Heart right ventricle (tissue), 16 donors: Measurements from ENCODE around the gene SEMA4B. TPM values are rescaled to one million over a fixed set of nuclear protein-coding genes. Genes with fewer than 3 reads are reported as not detected.

ENCODE experiments used
- ATAC-seq, 8 donors: fragments of 200-7000 bp; cut with Tn5 transposase; one replicate each; pipeline ENCODE4 v1.9.1; 2020; ENCODE audit warnings: mild to moderate bottlenecking in 8 of 8, moderate library complexity in 8 of 8, moderate number of reproducible peaks in 1 of 8
- DNase-seq, 2 donors: peaks; one replicate each; pipeline ENCODE4 v3.0.0-alpha.2; 2020
- H3K27ac ChIP-seq, 10 donors: fragments of 200-600 bp; sonication (generic) in 2 of 10; one replicate each; pipeline versions ENCODE4 v1.5.0 to v1.8.0; 2020 to 2022; ENCODE audit warnings: mild to moderate bottlenecking in 3 of 10
- H3K27me3 ChIP-seq, 7 donors: fragments of 200-600 bp; one replicate each; pipeline ENCODE4 v1.8.0; 2021 to 2022; ENCODE audit warnings: mild to moderate bottlenecking in 2 of 7
- H3K36me3 ChIP-seq, 9 donors: fragments of 200-600 bp; sonication (generic) in 1 of 9; one replicate each; pipeline versions ENCODE4 v1.5.0 to v1.8.0; 2020 to 2022; ENCODE audit warnings: mild to moderate bottlenecking in 2 of 9
- H3K4me1 ChIP-seq, 9 donors: fragments of 200-600 bp; sonication (generic) in 1 of 9; one replicate each; pipeline versions ENCODE4 v1.5.0 to v1.8.0; 2020 to 2022; ENCODE audit warnings: mild to moderate bottlenecking in 4 of 9
- H3K4me3 ChIP-seq, 10 donors: fragments of 200-600 bp; sonication (generic) in 2 of 10; one replicate each; pipeline versions ENCODE4 v1.5.0 to v1.8.0; 2020 to 2022; ENCODE audit warnings: mild to moderate bottlenecking in 7 of 10, moderate library complexity in 2 of 10
- H3K9me3 ChIP-seq, 11 donors: fragments of 200-600 bp in 10 of 11; sonication (generic) in 2 of 11; one replicate each; pipeline versions ENCODE4 v1.5.0 to v1.8.0; 2013 to 2022; ENCODE audit warnings: mild to moderate bottlenecking in 2 of 11, control low read depth in 1 of 11, moderate library complexity in 1 of 11
- WGBS, 2 donors: extraction: QIAGEN DNeasy Blood & Tissue Kit; methylation state at CpG; one replicate each; pipeline ENCODE4 v1.1.7; 2013; ENCODE audit warnings: inconsistent platforms in 1 of 2; 5-methylcytosine and 5-hydroxymethylcytosine counted together
- intact Hi-C, 10 donors: fragments of 100-400 bp; cut with DNase I; formaldehyde crosslinking; loops; one replicate each; pipeline versions ENCODE4 v1.11.1 to v1.14.2; 2022
- long read RNA-seq, 3 donors: library from polyadenylated mRNA; unstranded; transcript quantifications; one replicate each; pipeline ENCODE4 v2.0.0, GENCODE V29; 2020 to 2021
- polyA plus RNA-seq, 2 donors: library from polyadenylated mRNA; stranded (reverse); fragments of 200-250 nt; gene quantifications; one replicate each; pipeline ENCODE4 v1.2.3, GENCODE V29; 2013
- total RNA-seq, 10 donors: library from RNA; stranded (reverse); fragmentation: NEBNext Ultra II Directional in 3 of 10; extraction: Animal tissue kit (Norgen Biotek cat#: 25700) in 3 of 10; gene quantifications; one replicate each; pipeline versions ENCODE4 v1.2.1 to v1.2.4, GENCODE V29; 2021 to 2023
- TF ChIP-seq, protein P1 (sequence below), 9 donors: fragments of 200-600 bp; sonication (generic) in 2 of 9; IDR thresholded peaks; one replicate each; pipeline versions ENCODE4 v1.5.0 to v1.8.0; 2021 to 2022; ENCODE audit warnings: antibody characterized with exemption in 9 of 9, mild to moderate bottlenecking in 5 of 9, moderate library complexity in 1 of 9
- donor health status: Arrhythmogenic right ventricular cardiomyopathy.
- donor health status: ischemic (EF 13 %, LVEDD 7.1; RV severe dilation, severe dysfunction).
- donor health status: healthy with polysubstance abuse.
- donor health status: DM: no; HTN: yes; CAD: no.
- donor health status: DM: no; HTN: no; CAD: no.
- donor health status: ischemic (EF 25% LVEDD 6.9; RV normal size, moderate dysfunction).
- donor health status: ischemic (EF 25% LVEDD 5.7; RV mildly dilated, moderate dysfunction).
- donor health status: healthy.
- donor health status: DM: yes; HTN: yes; CAD: no.
- donor health status: Ischemic cardiomyopathy.
- donor health status: ischemic (EF 35%, LVEDD 5.7; RV mildly dilated, moderate dysfunction).
- donor health status: nonischemic (EF 11% LVEDD 7.7; RV severe dilation, severe dysfunction).
- donor health status: DM: yes; HTN: yes; CAD: no.
- donor health status: PGD.
- donor health status: ischemic (EF 29% LVEDD 5.4; RV normal size, mild dysfunction).
- donor health status: nonischemic (EF 23%, LVEDD 6.1; RV moderate dilation, normal function).

SEMA4B gene
- total RNA-seq (10 to 100 TPM in 9 of 10 donors, 1 to 10 TPM in 1; 9.9 to 76.7 (median 15.1) TPM), polyA plus RNA-seq (10 to 100 TPM; 24.7 to 27.0 TPM)
- long read RNA-seq, donor 1, transcript SEMA4B-220 (2 exons, 563 nt) = major isoform, 5 of 49 reads
- long read RNA-seq, donor 1, transcript SEMA4B-201 (15 exons, 3,781 nt) = major isoform, 5 of 49 reads
- long read RNA-seq, donor 1, partial matches to known transcripts = 35 of 49 reads
- long read RNA-seq, donor 1, other reads (novel, unspliced or antisense) = 4 of 49 reads
- long read RNA-seq, donor 2, transcript SEMA4B-201 (15 exons, 3,781 nt) = major isoform, 5 of 48 reads
- long read RNA-seq, donor 2, partial matches to known transcripts = 36 of 48 reads
- long read RNA-seq, donor 2, other reads (novel, unspliced or antisense) = 2 of 48 reads
- long read RNA-seq, donor 3, transcript SEMA4B-220 (2 exons, 563 nt) = major isoform, 9 of 213 reads
- long read RNA-seq, donor 3, partial matches to known transcripts = 140 of 213 reads
- long read RNA-seq, donor 3, other reads (novel, unspliced or antisense) = 60 of 213 reads

DNA sequence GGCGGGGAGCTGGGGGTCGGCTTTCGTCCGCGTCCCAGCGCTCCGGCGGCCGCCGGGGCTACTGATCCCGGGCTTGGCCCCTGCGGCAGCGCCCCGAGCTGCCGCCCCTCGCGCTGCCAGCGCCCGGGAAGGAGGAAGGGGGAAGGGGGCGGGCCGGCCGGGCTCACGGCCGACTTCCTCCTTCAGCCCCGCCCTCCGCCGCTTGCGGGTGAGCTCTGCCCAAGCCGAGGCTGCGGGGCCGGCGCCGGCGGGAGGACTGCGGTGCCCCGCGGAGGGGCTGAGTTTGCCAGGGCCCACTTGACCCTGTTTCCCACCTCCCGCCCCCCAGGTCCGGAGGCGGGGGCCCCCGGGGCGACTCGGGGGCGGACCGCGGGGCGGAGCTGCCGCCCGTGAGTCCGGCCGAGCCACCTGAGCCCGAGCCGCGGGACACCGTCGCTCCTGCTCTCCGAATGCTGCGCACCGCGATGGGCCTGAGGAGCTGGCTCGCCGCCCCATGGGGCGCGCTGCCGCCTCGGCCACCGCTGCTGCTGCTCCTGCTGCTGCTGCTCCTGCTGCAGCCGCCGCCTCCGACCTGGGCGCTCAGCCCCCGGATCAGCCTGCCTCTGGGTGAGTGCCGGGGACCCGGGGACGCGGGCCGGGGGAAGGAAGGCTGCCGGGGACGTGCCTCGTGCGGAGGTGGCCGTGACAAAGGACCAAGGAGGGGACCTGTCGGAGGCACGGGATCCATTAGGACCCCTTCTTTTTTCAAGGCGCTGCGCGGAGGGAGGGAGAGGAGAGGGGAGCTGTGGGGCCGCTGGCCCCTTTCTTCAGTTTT lies at the start of gene SEMA4B:
SEMA4B (plus strand) TSS at position 201 of the 814 bp plus-strand sequence; CDS start at position 450, 249 bp downstream.
- ATAC-seq = peak; percentile 69 to 93 (median 86)
- no peaks in the 10 kb centered on the region for H3K9me3 ChIP-seq
- peak within 1 kb of the TSS; percentile 67 to 95 (median 87) for H3K4me3 ChIP-seq
- TF ChIP-seq, protein P1, sequence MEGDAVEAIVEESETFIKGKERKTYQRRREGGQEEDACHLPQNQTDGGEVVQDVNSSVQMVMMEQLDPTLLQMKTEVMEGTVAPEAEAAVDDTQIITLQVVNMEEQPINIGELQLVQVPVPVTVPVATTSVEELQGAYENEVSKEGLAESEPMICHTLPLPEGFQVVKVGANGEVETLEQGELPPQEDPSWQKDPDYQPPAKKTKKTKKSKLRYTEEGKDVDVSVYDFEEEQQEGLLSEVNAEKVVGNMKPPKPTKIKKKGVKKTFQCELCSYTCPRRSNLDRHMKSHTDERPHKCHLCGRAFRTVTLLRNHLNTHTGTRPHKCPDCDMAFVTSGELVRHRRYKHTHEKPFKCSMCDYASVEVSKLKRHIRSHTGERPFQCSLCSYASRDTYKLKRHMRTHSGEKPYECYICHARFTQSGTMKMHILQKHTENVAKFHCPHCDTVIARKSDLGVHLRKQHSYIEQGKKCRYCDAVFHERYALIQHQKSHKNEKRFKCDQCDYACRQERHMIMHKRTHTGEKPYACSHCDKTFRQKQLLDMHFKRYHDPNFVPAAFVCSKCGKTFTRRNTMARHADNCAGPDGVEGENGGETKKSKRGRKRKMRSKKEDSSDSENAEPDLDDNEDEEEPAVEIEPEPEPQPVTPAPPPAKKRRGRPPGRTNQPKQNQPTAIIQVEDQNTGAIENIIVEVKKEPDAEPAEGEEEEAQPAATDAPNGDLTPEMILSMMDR (IDR thresholded peaks at IDR 0.05) = peak in 3 of 9 donors; percentile 14 to 22 (median 21)
- H3K27ac ChIP-seq = peak within 1 kb of the TSS in 9 of 10 donors; percentile 26 to 93 (median 78)
- 0 to 1% methylated on average over 68 to 88 of the region's 88 CpGs for WGBS, 2 donors
- DNase-seq = peak; percentile 72 to 77
- peaks cover 16 to 63% (median 40%) of the 10 kb centered on the region in 9 donors for H3K4me1 ChIP-seq
- H3K27me3 ChIP-seq = no peaks in the 10 kb centered on the region
- intact Hi-C loops = no loop called here
- H3K36me3 ChIP-seq = peaks cover 0 to 21% (median 0%) of the 10 kb centered on the region in 9 donors

DNA sequence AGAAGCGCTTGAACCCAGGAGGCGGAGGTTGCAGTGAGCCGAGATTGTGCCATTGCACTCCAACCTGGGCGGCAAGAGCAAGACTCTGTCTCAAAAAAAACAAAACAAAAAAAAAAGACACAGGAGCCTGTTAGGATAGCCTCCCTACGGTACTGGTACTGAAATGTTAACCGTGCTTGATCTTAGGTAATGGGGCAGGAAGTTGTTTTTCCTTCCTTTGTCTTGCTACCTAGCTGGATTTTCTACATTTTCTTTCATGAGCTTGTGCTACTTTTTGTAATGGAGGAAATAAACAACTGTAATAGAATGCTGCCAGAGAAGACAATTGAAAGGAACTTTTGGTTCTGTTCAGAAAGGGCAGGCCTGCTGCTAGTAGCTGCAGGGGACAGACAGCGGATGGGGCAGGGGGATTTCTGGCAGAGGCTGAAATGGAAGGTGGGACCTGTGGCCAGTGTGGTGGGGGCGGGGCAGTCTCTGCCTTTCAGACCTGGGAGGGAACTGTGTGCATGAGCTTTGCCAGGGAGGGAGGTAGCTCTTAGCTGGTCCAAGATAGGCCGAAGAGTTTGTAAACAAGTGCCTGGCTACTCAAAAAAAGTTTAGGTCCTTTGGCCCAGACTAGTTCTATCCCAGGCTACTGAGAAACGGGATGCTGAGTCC lies 49.0 kb upstream of the SEMA4B start:
- TF ChIP-seq, protein P1 (IDR thresholded peaks at IDR 0.05) = no peak
- peak in 6 of 8 donors; percentile 31 to 80 (median 59) for ATAC-seq
- peaks cover 0 to 17% (median 0%) of the 10 kb centered on the region in 9 donors for H3K4me1 ChIP-seq
- intact Hi-C loops = no loop called here
- 62 to 71% methylated on average over 10 of the region's 10 CpGs for WGBS, 2 donors
- no peak overlapping the region for H3K4me3 ChIP-seq
- no peaks in the 10 kb centered on the region for H3K36me3 ChIP-seq
- no peak for DNase-seq
- H3K9me3 ChIP-seq = no peaks in the 10 kb centered on the region
- no peaks in the 10 kb centered on the region for H3K27me3 ChIP-seq
- no peak overlapping the region for H3K27ac ChIP-seq

- DNase-seq = no peak
- ATAC-seq = no peak
- intact Hi-C loops = loop anchor here in 1 of 10 donors (2.0 kb wide), 1 partner anchor 67 kb away; no protein-coding TSS in a partner anchor
- Histone ChIP-seq H3K9me3 (no peaks in the 10 kb centered on the region), H3K36me3 (no peaks in the 10 kb centered on the region), H3K4me3 (no peak overlapping the region), H3K27me3 (no peaks in the 10 kb centered on the region), H3K27ac (no peak overlapping the region), H3K4me1 (peaks cover 0 to 25% (median 8%) of the 10 kb centered on the region in 9 donors)
- TF ChIP-seq, protein P1 (IDR thresholded peaks at IDR 0.05) = no peak
- 89 to 92% methylated on average over 6 of the region's 6 CpGs for WGBS, 2 donors
Measured at GRCh38 chr15:90153658-90154057, 47.5 kb upstream of the SEMA4B start.
